ENCODE results near the gene POLR3A. TPM values are rescaled to one million over a fixed set of nuclear protein-coding genes. Genes with fewer than 3 reads are reported as not detected.

The POLR3A gene
- total RNA-seq, 1 donor, result 11.9 TPM

DNA sequence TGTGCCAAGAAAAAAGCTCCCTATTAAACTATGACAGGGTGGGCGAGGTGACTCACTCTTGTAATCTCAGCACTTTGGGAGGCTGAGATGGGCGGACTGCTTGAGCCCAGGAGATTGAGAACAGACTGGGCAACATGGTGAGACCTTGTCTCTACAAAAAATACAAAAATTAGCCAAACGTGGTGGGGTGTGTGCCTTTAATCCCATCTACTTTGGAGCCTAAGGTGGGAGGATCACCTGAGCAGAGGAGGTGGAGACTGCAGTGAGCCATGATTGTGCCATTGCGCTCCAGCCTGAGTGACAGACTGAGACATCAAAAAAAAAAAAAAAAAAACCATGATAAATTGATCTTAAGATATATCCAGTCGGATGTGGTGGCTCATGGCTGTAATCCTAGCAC is 11.5 kb downstream of the POLR3A start:
- Histone ChIP-seq H4K20me1 (ENCODE audit: insufficient read depth, low read length) (no peaks in the 10 kb centered on the region), H3K27me3 (ENCODE audit: insufficient read depth, low read length) (no peaks in the 10 kb centered on the region), H3K9me3 (ENCODE audit: low read depth, low read length) (no peaks in the 10 kb centered on the region), H3K4me1 (ENCODE audit: insufficient read depth, low read length) (no peaks in the 10 kb centered on the region), H3K79me2 (ENCODE audit: insufficient read depth, low read length) (no peaks in the 10 kb centered on the region), H3K4me2 (ENCODE audit: insufficient read depth, low read length) (no peak overlapping the region), H3K27ac (ENCODE audit: low read depth, low read length) (no peak overlapping the region), H3K36me3 (ENCODE audit: insufficient read depth, low read length) (peaks cover 94% of the 10 kb centered on the region), H3K4me3 (ENCODE audit: insufficient read depth, low read length) (no peak overlapping the region), H2AFZ (ENCODE audit: low read length) (no peak overlapping the region)
- DNase-seq (ENCODE audit: insufficient read length, low spot score, missing footprints), result no peak
- TF ChIP-seq, protein P1, sequence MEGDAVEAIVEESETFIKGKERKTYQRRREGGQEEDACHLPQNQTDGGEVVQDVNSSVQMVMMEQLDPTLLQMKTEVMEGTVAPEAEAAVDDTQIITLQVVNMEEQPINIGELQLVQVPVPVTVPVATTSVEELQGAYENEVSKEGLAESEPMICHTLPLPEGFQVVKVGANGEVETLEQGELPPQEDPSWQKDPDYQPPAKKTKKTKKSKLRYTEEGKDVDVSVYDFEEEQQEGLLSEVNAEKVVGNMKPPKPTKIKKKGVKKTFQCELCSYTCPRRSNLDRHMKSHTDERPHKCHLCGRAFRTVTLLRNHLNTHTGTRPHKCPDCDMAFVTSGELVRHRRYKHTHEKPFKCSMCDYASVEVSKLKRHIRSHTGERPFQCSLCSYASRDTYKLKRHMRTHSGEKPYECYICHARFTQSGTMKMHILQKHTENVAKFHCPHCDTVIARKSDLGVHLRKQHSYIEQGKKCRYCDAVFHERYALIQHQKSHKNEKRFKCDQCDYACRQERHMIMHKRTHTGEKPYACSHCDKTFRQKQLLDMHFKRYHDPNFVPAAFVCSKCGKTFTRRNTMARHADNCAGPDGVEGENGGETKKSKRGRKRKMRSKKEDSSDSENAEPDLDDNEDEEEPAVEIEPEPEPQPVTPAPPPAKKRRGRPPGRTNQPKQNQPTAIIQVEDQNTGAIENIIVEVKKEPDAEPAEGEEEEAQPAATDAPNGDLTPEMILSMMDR (IDR thresholded peaks at IDR 0.05; ENCODE audit: extremely low read depth, low read depth, low read length), result no peak

DNA sequence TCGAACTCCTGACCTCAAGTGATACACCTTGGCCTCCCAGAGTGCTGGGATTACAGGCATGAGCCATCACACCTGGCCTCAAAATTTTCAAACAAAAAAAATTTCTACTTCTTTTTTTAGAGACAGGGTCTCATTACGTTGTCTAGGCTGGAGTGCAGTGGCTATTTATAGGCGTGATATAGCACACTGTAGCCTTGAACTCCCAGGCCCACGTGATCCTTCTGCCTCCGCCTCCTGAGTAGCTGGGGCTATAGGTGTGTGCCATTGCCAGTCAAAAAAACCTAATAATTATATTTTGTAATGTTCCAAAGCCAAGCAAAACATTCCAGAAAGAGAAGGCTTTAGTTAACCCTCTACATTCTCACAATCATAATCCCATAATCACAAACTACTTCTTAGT is 13.8 kb downstream of the POLR3A start:
- Histone ChIP-seq H3K79me2 (ENCODE audit: insufficient read depth, low read length) (no peaks in the 10 kb centered on the region), H4K20me1 (ENCODE audit: insufficient read depth, low read length) (no peaks in the 10 kb centered on the region), H3K4me1 (ENCODE audit: insufficient read depth, low read length) (no peaks in the 10 kb centered on the region), H3K36me3 (ENCODE audit: insufficient read depth, low read length) (peaks cover 93% of the 10 kb centered on the region), H3K27me3 (ENCODE audit: insufficient read depth, low read length) (no peaks in the 10 kb centered on the region), H2AFZ (ENCODE audit: low read length) (no peak overlapping the region), H3K9me3 (ENCODE audit: low read depth, low read length) (no peaks in the 10 kb centered on the region), H3K4me2 (ENCODE audit: insufficient read depth, low read length) (no peak overlapping the region), H3K27ac (ENCODE audit: low read depth, low read length) (no peak overlapping the region), H3K4me3 (ENCODE audit: insufficient read depth, low read length) (no peak overlapping the region)
- TF ChIP-seq, protein P1 (IDR thresholded peaks at IDR 0.05; ENCODE audit: extremely low read depth, low read depth, low read length), result no peak
- DNase-seq (ENCODE audit: insufficient read length, low spot score, missing footprints), result no peak

DNA sequence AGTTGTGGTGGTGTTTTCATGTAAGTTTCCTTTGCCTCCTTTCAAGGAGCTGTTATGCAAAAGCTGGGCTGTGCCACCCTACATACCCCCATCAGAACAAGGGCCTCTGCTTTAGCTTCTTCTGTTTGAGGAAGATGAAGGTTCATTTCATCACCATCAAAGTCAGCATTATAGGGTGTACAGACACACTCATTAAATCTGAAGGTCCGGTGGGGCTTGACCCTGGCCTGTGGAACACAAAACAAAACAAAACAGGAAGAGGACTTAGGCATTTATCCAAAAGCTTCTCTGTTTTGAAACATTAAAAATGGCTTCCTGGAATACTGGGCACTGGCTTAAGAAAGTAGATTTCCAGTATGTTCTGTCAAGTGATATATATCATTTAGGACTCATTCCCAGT is 15.8 kb downstream of the POLR3A start:
- Histone ChIP-seq H3K79me2 (ENCODE audit: insufficient read depth, low read length) (no peaks in the 10 kb centered on the region), H3K36me3 (ENCODE audit: insufficient read depth, low read length) (peaks cover 94% of the 10 kb centered on the region), H3K4me2 (ENCODE audit: insufficient read depth, low read length) (no peak overlapping the region), H3K27me3 (ENCODE audit: insufficient read depth, low read length) (no peaks in the 10 kb centered on the region), H3K9me3 (ENCODE audit: low read depth, low read length) (no peaks in the 10 kb centered on the region), H3K4me3 (ENCODE audit: insufficient read depth, low read length) (no peak overlapping the region), H2AFZ (ENCODE audit: low read length) (no peak overlapping the region), H4K20me1 (ENCODE audit: insufficient read depth, low read length) (no peaks in the 10 kb centered on the region), H3K4me1 (ENCODE audit: insufficient read depth, low read length) (no peaks in the 10 kb centered on the region), H3K27ac (ENCODE audit: low read depth, low read length) (no peak overlapping the region)
- TF ChIP-seq, protein P1 (IDR thresholded peaks at IDR 0.05; ENCODE audit: extremely low read depth, low read depth, low read length), result no peak
- DNase-seq (ENCODE audit: insufficient read length, low spot score, missing footprints), result peak; percentile 36

DNA sequence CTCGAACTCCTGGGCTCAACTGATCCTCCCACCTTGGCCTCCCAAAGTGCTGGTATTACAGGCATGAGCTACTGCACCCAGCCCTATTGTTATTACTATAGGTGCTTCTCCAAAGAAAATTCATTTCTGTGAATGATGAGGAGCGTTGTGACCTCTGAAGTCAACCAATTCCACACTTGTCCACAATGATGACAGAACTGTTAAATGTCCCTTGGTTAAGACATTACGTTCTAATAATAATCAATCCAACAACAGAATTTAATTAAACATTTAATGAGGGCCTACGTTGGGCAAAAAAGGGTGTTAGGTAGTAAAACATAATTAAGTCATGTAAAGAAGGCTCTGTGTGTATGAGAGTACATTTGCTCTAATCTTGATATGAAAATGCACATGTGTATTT is 18.2 kb downstream of the POLR3A start:
- no peak for DNase-seq (ENCODE audit: insufficient read length, low spot score, missing footprints)
- no peak overlapping the region for H3K27ac ChIP-seq (ENCODE audit: low read depth, low read length)
- TF ChIP-seq, protein P1 (IDR thresholded peaks at IDR 0.05; ENCODE audit: extremely low read depth, low read depth, low read length), result no peak
- no peaks in the 10 kb centered on the region for H3K79me2 ChIP-seq (ENCODE audit: insufficient read depth, low read length)
- H2AFZ ChIP-seq (ENCODE audit: low read length), result no peak overlapping the region
- H3K4me1 ChIP-seq (ENCODE audit: insufficient read depth, low read length), result no peaks in the 10 kb centered on the region
- no peak overlapping the region for H3K4me2 ChIP-seq (ENCODE audit: insufficient read depth, low read length)
- no peaks in the 10 kb centered on the region for H3K27me3 ChIP-seq (ENCODE audit: insufficient read depth, low read length)
- H3K4me3 ChIP-seq (ENCODE audit: insufficient read depth, low read length), result no peak overlapping the region
- H3K9me3 ChIP-seq (ENCODE audit: low read depth, low read length), result no peaks in the 10 kb centered on the region
- H4K20me1 ChIP-seq (ENCODE audit: insufficient read depth, low read length), result no peaks in the 10 kb centered on the region
- peaks cover 92% of the 10 kb centered on the region for H3K36me3 ChIP-seq (ENCODE audit: insufficient read depth, low read length)

Measured in osteoblast (primary cell).